CD4-positive, alpha-beta T cell (primary cell): ENCODE measurements around the gene NHSL2. TPM values are rescaled to one million over a fixed set of nuclear protein-coding genes. Genes with fewer than 3 reads are reported as not detected.

Experiments used
- ATAC-seq: fragments of 200-7000 bp; cut with Tn5 transposase; one replicate; pipeline ENCODE4 v1.10.0; 2022; ENCODE audit warnings: mild to moderate bottlenecking; ENCODE audit not compliant: poor library complexity
- CTCF ChIA-PET: fragments of 350-600 bp; sonication (Branson Sonifier 250); formaldehyde crosslinking; loops from one replicate; lab custom pipeline; 2021; ENCODE audit warnings: antibody characterized with exemption, inconsistent platforms; lab: Charles Lee
- POLR2A ChIA-PET: fragments of 350-600 bp; sonication (Branson Sonifier 250); formaldehyde crosslinking; loops from one replicate; lab custom pipeline; 2021; ENCODE audit warnings: antibody characterized with exemption, inconsistent platforms; lab: Charles Lee
- DNase-seq, 14 experiments: peaks; one replicate each; pipeline ENCODE4 v3.0.0-alpha.2; 2013 to 2020; ENCODE audit warnings: mixed read lengths in 2 of 14
- H3K27ac ChIP-seq, 2 donors: one replicate each; pipeline versions ENCODE4 v1.5.1 to v1.7.0; 2013; ENCODE audit warnings: low read length in 2 of 2, low read depth in 1 of 2, mild to moderate bottlenecking in 1 of 2
- H3K27me3 ChIP-seq, 2 experiments: 1 replicate in 1 of 2; 2 replicates in 1 of 2; pipeline versions ENCODE4 v1.6.1 to v1.7.0; 2013; ENCODE audit warnings: low read length in 2 of 2, control low read depth in 1 of 2, mild to moderate bottlenecking in 1 of 2, moderate library complexity in 1 of 2; ENCODE audit not compliant: insufficient read depth in 2 of 2, control insufficient read depth in 1 of 2
- H3K36me3 ChIP-seq: one replicate; pipeline ENCODE4 v1.6.1; 2013; ENCODE audit warnings: low read length, control low read depth; ENCODE audit not compliant: insufficient read depth
- H3K4me1 ChIP-seq: one replicate; pipeline ENCODE4 v1.6.1; 2013; ENCODE audit warnings: low read length, control low read depth; ENCODE audit not compliant: insufficient read depth
- H3K4me3 ChIP-seq: one replicate; pipeline ENCODE4 v1.5.1; 2013; ENCODE audit warnings: mild to moderate bottlenecking, low read length, moderate library complexity
- H3K9me3 ChIP-seq, 2 experiments: 1 replicate in 1 of 2; 2 replicates in 1 of 2; pipeline versions ENCODE4 v1.6.1 to v1.7.0; 2013; ENCODE audit warnings: low read length in 2 of 2, mild to moderate bottlenecking in 2 of 2, control low read depth in 1 of 2, moderate library complexity in 1 of 2; ENCODE audit not compliant: control insufficient read depth in 1 of 2, insufficient read depth in 1 of 2
- H3K27ac Mint-ChIP-seq: one replicate; pipeline ENCODE4 v1.8.0; 2020; ENCODE audit warnings: mixed read lengths
- H3K27me3 Mint-ChIP-seq: one replicate; pipeline ENCODE4 v1.8.0; 2021; ENCODE audit warnings: mixed read lengths
- H3K36me3 Mint-ChIP-seq: one replicate; pipeline ENCODE4 v1.8.0; 2021; ENCODE audit warnings: low read depth, mixed read lengths
- H3K4me1 Mint-ChIP-seq: one replicate; pipeline ENCODE4 v1.8.0; 2021; ENCODE audit warnings: low read depth, mixed read lengths
- H3K4me3 Mint-ChIP-seq: one replicate; pipeline ENCODE4 v1.8.0; 2020; ENCODE audit warnings: mild to moderate bottlenecking, mixed read lengths
- H3K9me3 Mint-ChIP-seq: one replicate; pipeline ENCODE4 v1.8.0; 2020; ENCODE audit warnings: mixed read lengths
- intact Hi-C, 2 experiments: fragments of 100-400 bp; cut with DNase I in 1 of 2; cut with micrococcal nuclease in 1 of 2; formaldehyde crosslinking; loops; one replicate each; pipeline versions ENCODE4 v1.15.1 to v1.9.0; 2023 to 2025; cut with DNase I, micrococcal nuclease
- total RNA-seq, 174 experiments: library from RNA in 2 of 174; stranded (reverse) in 2 of 174; gene quantifications; one replicate each; pipeline ENCODE4 v1.2.3 and lab custom pipeline; 2021 to 2026
- TF ChIP-seq, protein P1 (sequence below): fragments of 200-600 bp; IDR thresholded peaks from one replicate; pipeline ENCODE4 v1.8.0; 2022; ENCODE audit warnings: antibody characterized with exemption, mild to moderate bottlenecking

NHSL2 gene
- total RNA-seq, 2 experiments from 2014 or later = 1.3 to 1.5 TPM

DNA sequence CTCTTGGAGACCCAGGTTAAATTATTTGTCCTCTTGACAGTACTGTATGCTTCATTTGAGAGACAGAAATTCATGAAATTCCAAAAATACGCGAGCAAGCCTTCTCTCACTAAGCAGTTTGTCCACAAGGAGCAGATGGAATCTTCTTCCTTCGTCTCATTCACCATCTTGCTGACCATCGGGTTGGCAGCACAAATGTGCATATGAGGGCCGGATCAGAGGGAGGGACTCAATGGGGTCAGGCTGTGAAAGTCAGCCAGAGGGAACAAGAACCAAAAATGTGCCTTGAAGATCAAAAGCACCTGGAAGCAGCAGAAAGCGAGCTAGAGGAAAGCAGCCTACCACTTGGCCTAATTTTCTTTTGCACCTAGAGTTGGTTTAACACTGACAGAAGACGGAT, 16.4 kb downstream of the NHSL2 start:
- H3K27me3 Mint-ChIP-seq = no peaks in the 10 kb centered on the region
- H3K36me3 Mint-ChIP-seq = no peaks in the 10 kb centered on the region
- Histone ChIP-seq H3K4me1 (no peaks in the 10 kb centered on the region), H3K9me3 (no peaks in the 10 kb centered on the region), H3K4me3 (no peak overlapping the region), H3K27me3 (no peaks in the 10 kb centered on the region), H3K36me3 (no peaks in the 10 kb centered on the region), H3K27ac (no peak overlapping the region)
- ATAC-seq (no peak), DNase-seq (no peak)
- ChIA-PET POLR2A (no interaction called here), CTCF (no interaction called here)
- H3K27ac Mint-ChIP-seq = no peak overlapping the region
- intact Hi-C loops = no loop called here
- no peak overlapping the region for H3K4me3 Mint-ChIP-seq
- no peaks in the 10 kb centered on the region for H3K4me1 Mint-ChIP-seq
- H3K9me3 Mint-ChIP-seq = no peaks in the 10 kb centered on the region
- TF ChIP-seq, protein P1, sequence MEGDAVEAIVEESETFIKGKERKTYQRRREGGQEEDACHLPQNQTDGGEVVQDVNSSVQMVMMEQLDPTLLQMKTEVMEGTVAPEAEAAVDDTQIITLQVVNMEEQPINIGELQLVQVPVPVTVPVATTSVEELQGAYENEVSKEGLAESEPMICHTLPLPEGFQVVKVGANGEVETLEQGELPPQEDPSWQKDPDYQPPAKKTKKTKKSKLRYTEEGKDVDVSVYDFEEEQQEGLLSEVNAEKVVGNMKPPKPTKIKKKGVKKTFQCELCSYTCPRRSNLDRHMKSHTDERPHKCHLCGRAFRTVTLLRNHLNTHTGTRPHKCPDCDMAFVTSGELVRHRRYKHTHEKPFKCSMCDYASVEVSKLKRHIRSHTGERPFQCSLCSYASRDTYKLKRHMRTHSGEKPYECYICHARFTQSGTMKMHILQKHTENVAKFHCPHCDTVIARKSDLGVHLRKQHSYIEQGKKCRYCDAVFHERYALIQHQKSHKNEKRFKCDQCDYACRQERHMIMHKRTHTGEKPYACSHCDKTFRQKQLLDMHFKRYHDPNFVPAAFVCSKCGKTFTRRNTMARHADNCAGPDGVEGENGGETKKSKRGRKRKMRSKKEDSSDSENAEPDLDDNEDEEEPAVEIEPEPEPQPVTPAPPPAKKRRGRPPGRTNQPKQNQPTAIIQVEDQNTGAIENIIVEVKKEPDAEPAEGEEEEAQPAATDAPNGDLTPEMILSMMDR = no peak

DNA sequence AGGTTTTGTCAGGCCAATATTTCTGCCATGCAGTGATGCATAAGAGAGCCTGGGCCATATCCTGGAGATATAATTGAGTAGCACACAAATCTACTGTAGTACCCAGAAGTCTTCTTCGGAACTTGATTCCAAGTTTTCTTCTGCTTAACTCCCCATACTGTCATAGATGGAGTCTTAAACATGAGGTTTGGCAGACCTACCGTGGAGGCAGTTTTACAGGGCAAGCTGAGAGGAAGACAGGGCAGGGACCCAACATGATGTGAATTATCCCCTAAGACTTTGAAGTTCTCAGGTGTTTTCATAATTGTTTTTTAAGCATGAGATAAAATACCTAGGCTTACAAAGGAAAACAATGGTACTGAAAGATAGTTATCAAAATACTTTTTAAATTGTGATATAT, 18.2 kb downstream of the NHSL2 start:
- Mint-ChIP-seq H3K4me3 (no peak overlapping the region), H3K27me3 (peaks cover 10% of the 10 kb centered on the region), H3K9me3 (no peaks in the 10 kb centered on the region), H3K4me1 (no peaks in the 10 kb centered on the region), H3K27ac (no peak overlapping the region), H3K36me3 (no peaks in the 10 kb centered on the region)
- H3K9me3 ChIP-seq = no peaks in the 10 kb centered on the region
- DNase-seq (no peak), ATAC-seq (no peak)
- no peaks in the 10 kb centered on the region for H3K4me1 ChIP-seq
- ChIA-PET POLR2A (no interaction called here), CTCF (no interaction called here)
- intact Hi-C loops = no loop called here
- TF ChIP-seq, protein P1 = no peak
- no peak overlapping the region for H3K27ac ChIP-seq
- no peak overlapping the region for H3K4me3 ChIP-seq
- no peaks in the 10 kb centered on the region for H3K27me3 ChIP-seq
- H3K36me3 ChIP-seq = no peaks in the 10 kb centered on the region

DNA sequence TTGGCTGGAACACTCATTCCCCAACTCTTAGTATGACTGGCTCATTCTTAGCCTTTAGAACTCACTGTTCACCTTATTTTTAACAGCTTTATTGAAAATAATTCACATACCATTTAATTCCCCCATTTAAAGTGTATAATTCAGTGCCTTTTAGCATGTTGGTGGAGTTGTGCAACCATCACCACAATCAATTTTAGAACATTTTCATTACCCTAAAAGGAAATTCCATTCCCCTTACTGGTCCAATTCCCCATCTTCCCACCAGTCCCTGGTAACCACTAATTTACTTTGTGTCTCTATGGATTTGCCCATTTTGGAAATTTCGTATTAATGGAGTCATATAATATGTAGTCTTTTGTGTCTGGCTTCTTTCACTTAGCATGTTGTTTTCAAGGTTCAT, 19.7 kb downstream of the NHSL2 start:
- H3K36me3 Mint-ChIP-seq = no peaks in the 10 kb centered on the region
- no peak overlapping the region for H3K27ac Mint-ChIP-seq
- no peaks in the 10 kb centered on the region for H3K9me3 ChIP-seq
- H3K4me1 Mint-ChIP-seq = no peaks in the 10 kb centered on the region
- intact Hi-C loops = no loop called here
- no peaks in the 10 kb centered on the region for H3K9me3 Mint-ChIP-seq
- H3K27me3 Mint-ChIP-seq = peaks cover 10% of the 10 kb centered on the region
- no peaks in the 10 kb centered on the region for H3K36me3 ChIP-seq
- no peak for DNase-seq
- no peaks in the 10 kb centered on the region for H3K4me1 ChIP-seq
- no peak overlapping the region for H3K27ac ChIP-seq
- H3K4me3 Mint-ChIP-seq = no peak overlapping the region
- H3K27me3 ChIP-seq = peaks cover 0 to 3% of the 10 kb centered on the region in 2 experiments
- no peak overlapping the region for H3K4me3 ChIP-seq
- ATAC-seq = no peak
- TF ChIP-seq, protein P1 = no peak
- POLR2A ChIA-PET = no interaction called here
- CTCF ChIA-PET = no interaction called here
